HepG2 (cell line): ENCODE data around the gene LDAF1. TPM values are rescaled to one million over a fixed set of nuclear protein-coding genes. Genes with fewer than 3 reads are reported as not detected.

Source experiments
- ATAC-seq: fragments of 200-7000 bp; cut with Tn5 transposase; 3 replicates; pipeline ENCODE4 v1.9.1; 2020; ENCODE audit warnings: mild to moderate bottlenecking, moderate library complexity
- BruUV-seq: library from RNA; stranded (reverse); fragments of 400-500 nt; replicated peaks from 2 replicates; lab custom pipeline; 2021; lab: Mats Ljungman, UMichigan
- CTCF ChIA-PET: fragments of 300-600 bp; formaldehyde crosslinking; extraction: SDS; loops from one replicate; lab custom pipeline; 2021; ENCODE audit warnings: low total read pairs, inconsistent platforms, low intra/inter-chr PET ratio; lab: Yijun Ruan, JAX
- POLR2A ChIA-PET: fragments of 350-600 bp; sonication (Branson Sonifier 250); formaldehyde crosslinking; loops from one replicate; lab custom pipeline; 2020; ENCODE audit warnings: antibody characterized with exemption, inconsistent platforms; lab: Yijun Ruan, JAX
- DNase-seq: peaks from one replicate; pipeline ENCODE4 v3.0.0-alpha.2; 2015; ENCODE audit warnings: low spot score
- FAIRE-seq: peaks from 3 replicates; lab custom pipeline; 2011; peaks lifted over from hg19 to GRCh38; lab: Jason Lieb, UNC
- H2AFZ ChIP-seq: one replicate; pipeline ENCODE4 v1.6.1; 2011; ENCODE audit warnings: low read length, inconsistent platforms
- H3K27ac ChIP-seq: fragments of 300-600 bp; 3 replicates; pipeline ENCODE4 v1.8.0; 2011; ENCODE audit warnings: mixed run types, mild to moderate bottlenecking, mixed read lengths, low read length, inconsistent platforms; ENCODE audit not compliant: insufficient read depth; ENCODE audit errors: extremely low read length
- H3K27me3 ChIP-seq, 2 experiments: fragments of 200-600 bp in 1 of 2; 2 replicates in 1 of 2; 3 replicates in 1 of 2; pipeline versions ENCODE4 v1.6.0 to v1.8.0; 2011; ENCODE audit warnings: low read length in 2 of 2, mild to moderate bottlenecking in 2 of 2, moderate library complexity in 2 of 2, inconsistent platforms in 1 of 2; ENCODE audit not compliant: insufficient read depth in 2 of 2, control insufficient read depth in 1 of 2
- H3K36me3 ChIP-seq, 2 experiments: fragments of 200-600 bp in 1 of 2; replicated peaks in 1 of 2; 2 replicates in 1 of 2; 3 replicates in 1 of 2; pipeline versions ENCODE4 v1.5.1 to v1.8.0; 2011; ENCODE audit warnings: low read length in 2 of 2, inconsistent platforms in 1 of 2; ENCODE audit not compliant: insufficient read depth in 2 of 2, control insufficient read depth in 1 of 2
- H3K4me1 ChIP-seq: 2 replicates; pipeline ENCODE4 v1.5.1; 2012; ENCODE audit warnings: low read length, inconsistent platforms; ENCODE audit not compliant: insufficient read depth
- H3K4me2 ChIP-seq: 2 replicates; pipeline ENCODE4 v1.6.0; 2011; ENCODE audit warnings: low read depth, low read length, inconsistent platforms
- H3K4me3 ChIP-seq, 3 experiments: fragments of 200-600 bp in 1 of 3; sonication (generic), shearing (Covaris generic) in 1 of 3; replicated peaks in 1 of 3; 2 replicates each; pipeline ENCODE4 v1.5.1; 2011 to 2016; ENCODE audit warnings: low read length in 3 of 3, inconsistent platforms in 2 of 3, low read depth in 2 of 3, mild to moderate bottlenecking in 2 of 3, control low read depth in 1 of 3, mixed read lengths in 1 of 3; ENCODE audit not compliant: insufficient read depth in 1 of 3
- H3K79me2 ChIP-seq: one replicate; pipeline ENCODE4 v1.6.1; 2011; ENCODE audit warnings: low read length, inconsistent platforms; ENCODE audit not compliant: insufficient read depth
- H3K9ac ChIP-seq: 2 replicates; pipeline ENCODE4 v1.6.0; 2011; ENCODE audit warnings: mild to moderate bottlenecking, low read depth, low read length, inconsistent platforms; ENCODE audit not compliant: insufficient read depth
- H3K9me3 ChIP-seq: 2 replicates; pipeline ENCODE4 v1.5.1; 2012; ENCODE audit warnings: mild to moderate bottlenecking, low read length
- H4K20me1 ChIP-seq: 2 replicates; pipeline ENCODE4 v1.6.0; 2011; ENCODE audit warnings: inconsistent platforms, mild to moderate bottlenecking, low read length, moderate library complexity; ENCODE audit not compliant: insufficient read depth
- GATAD2A ChIP-seq: IDR thresholded peaks from 2 replicates; pipeline ENCODE4 v1.6.1; 2016
- HDAC2 ChIP-seq: sonication (generic); formaldehyde crosslinking; IDR thresholded peaks from 2 replicates; pipeline ENCODE4 v1.4.0; 2020; ENCODE audit warnings: missing genetic modification reagents
- HNRNPH1 ChIP-seq: fragments of 200-400 bp; formaldehyde crosslinking; optimal IDR thresholded peaks from 2 replicates; pipeline ENCODE3; 2017; ENCODE audit warnings: mild to moderate bottlenecking, low read depth, low read length
- HOXA3 ChIP-seq: sonication (generic); formaldehyde crosslinking; IDR thresholded peaks from 2 replicates; pipeline ENCODE4 v1.5.0; 2020; ENCODE audit warnings: missing genetic modification reagents
- MIER3 ChIP-seq: IDR thresholded peaks from 2 replicates; pipeline ENCODE4 v1.6.1; 2016; ENCODE audit warnings: missing compliant biosample characterization, borderline replicate concordance
- MIXL1 ChIP-seq: IDR thresholded peaks from 2 replicates; pipeline ENCODE4 v1.6.1; 2016
- NFKBIZ ChIP-seq: IDR thresholded peaks from 2 replicates; pipeline ENCODE4 v1.6.1; 2018; ENCODE audit warnings: missing genetic modification reagents, missing compliant biosample characterization
- PHF8 ChIP-seq: sonication (generic); formaldehyde crosslinking; IDR thresholded peaks from 2 replicates; pipeline ENCODE4 v1.5.0; 2020; ENCODE audit warnings: missing genetic modification reagents
- SOX5 ChIP-seq: IDR thresholded peaks from 2 replicates; pipeline ENCODE4 v1.6.1; 2016; ENCODE audit warnings: borderline replicate concordance
- SOX6 ChIP-seq, 2 experiments: fragments of 450-650 bp in 1 of 2; sonication (generic) in 1 of 2; formaldehyde crosslinking in 1 of 2; IDR thresholded peaks; 2 replicates each; pipeline versions ENCODE4 v1.4.0 to v1.6.1; 2017 to 2020; ENCODE audit warnings: antibody characterized with exemption in 1 of 2, mild to moderate bottlenecking in 1 of 2, missing genetic modification reagents in 1 of 2
- ZFP36L1 ChIP-seq: sonication (generic); formaldehyde crosslinking; IDR thresholded peaks from 2 replicates; pipeline ENCODE4 v1.8.0; 2022; ENCODE audit warnings: mild to moderate bottlenecking, missing genetic modification reagents, moderate library complexity
- ZFX ChIP-seq: sonication (generic); formaldehyde crosslinking; IDR thresholded peaks from 2 replicates; pipeline ENCODE4 v1.4.0; 2020; ENCODE audit warnings: mild to moderate bottlenecking, low read depth, missing genetic modification reagents, moderate library complexity
- ZNF761 ChIP-seq: sonication (generic); formaldehyde crosslinking; conservative IDR thresholded peaks from 2 replicates; pipeline ENCODE4 v1.4.0; 2020; ENCODE audit warnings: mild to moderate bottlenecking, missing genetic modification reagents
- WGBS: methylation state at CpG from one replicate; pipeline ENCODE4 v1.1.6; 2017; ENCODE audit warnings: low lambda C conversion rate; 5-methylcytosine and 5-hydroxymethylcytosine counted together
- in situ Hi-C: cut with HindIII; loops from 2 replicates; pipeline ENCODE4 v1.10.0; 2017; ENCODE audit warnings: low pct_unique_long_range_greater_than_20kb; ENCODE audit not compliant: extremely low pct_ligation_motif_present
- intact Hi-C: fragments of 100-400 bp; cut with micrococcal nuclease; formaldehyde crosslinking; loops from one replicate; pipeline ENCODE4 v1.10.0; 2022; ENCODE audit not compliant: unreplicated experiment
- polyA plus RNA-seq, 8 experiments: library from polyadenylated mRNA; depleted of rRNA in 3 of 8; stranded (reverse) in 7 of 8; unstranded in 1 of 8; fragments of >200 nt; fragmentation: Illumina TruSeq in 4 of 8; extraction: Trizol in 4 of 8; gene quantifications; 2 replicates each; pipeline versions ENCODE4 v1.2.1 to v1.2.3, GENCODE V29; 2011 to 2016; ENCODE audit warnings: low read depth in 4 of 8, missing spikeins in 1 of 8, mixed read lengths in 1 of 8; ENCODE audit not compliant: insufficient read depth in 1 of 8
- total RNA-seq, 5 experiments: library from RNA; depleted of rRNA; stranded (reverse); fragments of >200 nt; fragmentation: Illumina TruSeq; extraction: Trizol; gene quantifications; 2 replicates each; pipeline ENCODE4 v1.2.3, GENCODE V29; 2016; ENCODE audit warnings: low read depth in 1 of 5
- TF ChIP-seq, protein P1 (sequence below): sonication (generic); formaldehyde crosslinking; IDR thresholded peaks from 2 replicates; pipeline ENCODE4 v1.4.0; 2020; ENCODE audit warnings: missing genetic modification reagents, borderline replicate concordance
- TF ChIP-seq, protein P2 (sequence below): sonication (generic); formaldehyde crosslinking; IDR thresholded peaks from 2 replicates; pipeline ENCODE4 v1.4.0; 2020; ENCODE audit warnings: missing genetic modification reagents

Gene LDAF1
- total and polyA plus RNA-seq, 2 of the 13 experiments (the other 11 are each of a cell fraction or from before 2014, with no cell fraction given) = 6.3 to 7.5 TPM

DNA sequence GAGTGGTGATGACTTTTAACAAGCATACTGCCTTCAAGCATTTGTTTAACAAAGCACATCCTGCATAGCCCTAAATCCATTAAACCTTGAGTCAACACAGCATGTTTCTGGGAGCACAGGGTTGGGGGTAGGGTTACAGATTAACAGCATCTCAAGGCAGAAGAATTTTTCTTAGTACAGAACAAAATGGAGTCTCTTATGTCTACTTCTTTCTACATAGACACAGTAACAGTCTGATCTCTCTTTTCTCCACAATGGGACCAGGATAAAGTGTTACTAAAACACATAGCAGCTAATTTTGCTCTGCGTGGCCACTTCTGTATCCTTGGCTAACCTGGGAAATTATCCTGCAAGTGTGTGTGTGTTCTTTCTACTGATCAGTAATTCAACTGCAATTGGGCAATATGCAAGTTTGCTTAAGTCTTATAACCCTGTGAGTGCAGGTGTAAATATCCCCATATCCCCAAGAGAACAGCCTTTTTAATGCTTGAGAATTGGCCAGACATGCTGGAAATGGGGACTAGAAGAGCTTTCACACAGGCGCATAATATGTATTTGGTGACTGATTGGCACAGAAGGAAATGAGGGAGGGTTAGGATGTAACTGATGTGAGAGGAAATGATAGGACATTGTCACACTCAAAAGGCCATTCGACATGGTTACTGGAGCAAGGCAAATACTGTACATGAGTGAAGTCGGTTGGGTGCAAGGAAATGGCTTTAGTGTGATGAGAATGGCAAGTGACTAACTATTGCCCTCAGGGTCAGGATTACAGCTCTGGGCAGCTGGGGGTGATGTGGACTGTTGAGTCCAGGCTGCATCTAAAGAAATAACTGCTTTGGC, 64.2 kb downstream of the LDAF1 start:
- no peak for DNase-seq
- Histone ChIP-seq H3K27me3 (no peaks in the 10 kb centered on the region; a peak in 1 of 5 replicates), H3K79me2 (no peaks in the 10 kb centered on the region), H4K20me1 (no peaks in the 10 kb centered on the region), H3K9me3 (no peaks in the 10 kb centered on the region), H3K4me2 (peak overlapping the region; percentile 42; the same call in 1 of the 2 replicates), H3K27ac (no peak overlapping the region), H3K36me3 (no peaks in the 10 kb centered on the region), H2AFZ (no peak overlapping the region), H3K4me1 (peaks cover 40% of the 10 kb centered on the region), H3K4me3 (no peak overlapping the region), H3K9ac (no peak overlapping the region)
- peak; percentile 28 for FAIRE-seq
- intact Hi-C loops (no loop called here), in situ Hi-C loops (no loop called here)
- ChIA-PET CTCF (no interaction called here), POLR2A (interaction anchor here (1.2 kb wide), 1 partner anchor 11 kb away, joined by 3 read pairs; the partner anchor contains the start of gene ANKS4B)
- no TSS peak for BruUV-seq
- ATAC-seq = peak; percentile 63
- WGBS = 47% methylated on average over 4 of the region's 4 CpGs
- TF ChIP-seq GATAD2A (CRISPR knock-in tag) (peak; percentile 64), ZFX (CRISPR knock-in tag) (peak; percentile 34; the same call in 1 of the 2 replicates), MIER3 (CRISPR knock-in tag) (no peak), ZNF761 (CRISPR knock-in tag) (no peak), HNRNPH1 (no peak), HDAC2 (CRISPR knock-in tag) (0 out of 2 replicates have a peak, but pooled peaks have one; percentile 12), NFKBIZ (CRISPR knock-in tag) (no peak), MIXL1 (CRISPR knock-in tag) (peak; percentile 17; the same call in 1 of the 2 replicates), ZFP36L1 (CRISPR knock-in tag) (0 out of 2 replicates have a peak, but pooled peaks have one; percentile 54), SOX5 (CRISPR knock-in tag) (peak; percentile 73; the same call in 1 of the 2 replicates), HOXA3 (peak; percentile 29; the same call in 1 of the 2 replicates), SOX6 (IDR thresholded peaks at IDR 0.05) (no peak), SOX6 (CRISPR knock-in tag; IDR thresholded peaks at IDR 0.05) (peak; percentile 52), PHF8 (CRISPR knock-in tag) (0 out of 2 replicates have a peak, but pooled peaks have one; percentile 22)
- TF ChIP-seq, protein P1, sequence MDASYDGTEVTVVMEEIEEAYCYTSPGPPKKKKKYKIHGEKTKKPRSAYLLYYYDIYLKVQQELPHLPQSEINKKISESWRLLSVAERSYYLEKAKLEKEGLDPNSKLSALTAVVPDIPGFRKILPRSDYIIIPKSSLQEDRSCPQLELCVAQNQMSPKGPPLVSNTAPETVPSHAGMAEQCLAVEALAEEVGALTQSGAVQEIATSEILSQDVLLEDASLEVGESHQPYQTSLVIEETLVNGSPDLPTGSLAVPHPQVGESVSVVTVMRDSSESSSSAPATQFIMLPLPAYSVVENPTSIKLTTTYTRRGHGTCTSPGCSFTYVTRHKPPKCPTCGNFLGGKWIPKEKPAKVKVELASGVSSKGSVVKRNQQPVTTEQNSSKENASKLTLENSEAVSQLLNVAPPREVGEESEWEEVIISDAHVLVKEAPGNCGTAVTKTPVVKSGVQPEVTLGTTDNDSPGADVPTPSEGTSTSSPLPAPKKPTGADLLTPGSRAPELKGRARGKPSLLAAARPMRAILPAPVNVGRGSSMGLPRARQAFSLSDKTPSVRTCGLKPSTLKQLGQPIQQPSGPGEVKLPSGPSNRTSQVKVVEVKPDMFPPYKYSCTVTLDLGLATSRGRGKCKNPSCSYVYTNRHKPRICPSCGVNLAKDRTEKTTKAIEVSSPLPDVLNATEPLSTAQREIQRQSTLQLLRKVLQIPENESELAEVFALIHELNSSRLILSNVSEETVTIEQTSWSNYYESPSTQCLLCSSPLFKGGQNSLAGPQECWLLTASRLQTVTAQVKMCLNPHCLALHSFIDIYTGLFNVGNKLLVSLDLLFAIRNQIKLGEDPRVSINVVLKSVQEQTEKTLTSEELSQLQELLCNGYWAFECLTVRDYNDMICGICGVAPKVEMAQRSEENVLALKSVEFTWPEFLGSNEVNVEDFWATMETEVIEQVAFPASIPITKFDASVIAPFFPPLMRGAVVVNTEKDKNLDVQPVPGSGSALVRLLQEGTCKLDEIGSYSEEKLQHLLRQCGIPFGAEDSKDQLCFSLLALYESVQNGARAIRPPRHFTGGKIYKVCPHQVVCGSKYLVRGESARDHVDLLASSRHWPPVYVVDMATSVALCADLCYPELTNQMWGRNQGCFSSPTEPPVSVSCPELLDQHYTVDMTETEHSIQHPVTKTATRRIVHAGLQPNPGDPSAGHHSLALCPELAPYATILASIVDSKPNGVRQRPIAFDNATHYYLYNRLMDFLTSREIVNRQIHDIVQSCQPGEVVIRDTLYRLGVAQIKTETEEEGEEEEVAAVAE (CRISPR knock-in tag) = 0 out of 2 replicates have a peak, but pooled peaks have one; percentile 39
- TF ChIP-seq, protein P2, sequence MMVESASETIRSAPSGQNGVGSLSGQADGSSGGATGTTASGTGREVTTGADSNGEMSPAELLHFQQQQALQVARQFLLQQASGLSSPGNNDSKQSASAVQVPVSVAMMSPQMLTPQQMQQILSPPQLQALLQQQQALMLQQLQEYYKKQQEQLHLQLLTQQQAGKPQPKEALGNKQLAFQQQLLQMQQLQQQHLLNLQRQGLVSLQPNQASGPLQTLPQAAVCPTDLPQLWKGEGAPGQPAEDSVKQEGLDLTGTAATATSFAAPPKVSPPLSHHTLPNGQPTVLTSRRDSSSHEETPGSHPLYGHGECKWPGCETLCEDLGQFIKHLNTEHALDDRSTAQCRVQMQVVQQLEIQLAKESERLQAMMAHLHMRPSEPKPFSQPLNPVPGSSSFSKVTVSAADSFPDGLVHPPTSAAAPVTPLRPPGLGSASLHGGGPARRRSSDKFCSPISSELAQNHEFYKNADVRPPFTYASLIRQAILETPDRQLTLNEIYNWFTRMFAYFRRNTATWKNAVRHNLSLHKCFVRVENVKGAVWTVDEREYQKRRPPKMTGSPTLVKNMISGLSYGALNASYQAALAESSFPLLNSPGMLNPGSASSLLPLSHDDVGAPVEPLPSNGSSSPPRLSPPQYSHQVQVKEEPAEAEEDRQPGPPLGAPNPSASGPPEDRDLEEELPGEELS (CRISPR knock-in tag) = peak; percentile 51; the same call in 1 of the 2 replicates
